Measurements from ENCODE around the gene FGD6.

- TF ChIP-seq CTCF (IDR thresholded peaks at IDR 0.05) = no peak
- TF ChIP-seq POLR2AphosphoS5 (IDR thresholded peaks at IDR 0.05) = no peak
These were observed 76.0 kb downstream of the FGD6 start for GRCh38 chr12:95141310-95141709.

Measured in sigmoid colon (tissue), 4 donors.